Right kidney (tissue), 9 donors: ENCODE data around the gene ZYG11B.
"Not testable (repeated sequence)": the region's sequence is repeated elsewhere in the genome, so short reads cannot be mapped to it uniquely, and the experiment has no call there.

Experiments used
- DNase-seq: peaks from one replicate; pipeline ENCODE4 v3.0.0-alpha.2; 2016
- long read RNA-seq, 8 donors: transcript quantifications; one replicate each; lab custom pipeline, GENCODE V29; 2026

The ZYG11B gene
- long read RNA-seq, donor 1, full-length matches to known transcripts: 3 of 569 reads
- long read RNA-seq, donor 1, partial matches to known transcripts: 522 of 569 reads
- long read RNA-seq, donor 1, other reads (novel, unspliced or antisense): 44 of 569 reads
- long read RNA-seq, donor 2, full-length matches to known transcripts: 1 of 1 reads
- long read RNA-seq, donor 2, partial matches to known transcripts: 0 of 1 reads
- long read RNA-seq, donor 2, other reads (novel, unspliced or antisense): 0 of 1 reads
- long read RNA-seq, donor 3, full-length matches to known transcripts: 3 of 3 reads
- long read RNA-seq, donor 3, partial matches to known transcripts: 0 of 3 reads
- long read RNA-seq, donor 3, other reads (novel, unspliced or antisense): 0 of 3 reads
- long read RNA-seq, donor 4, full-length matches to known transcripts: 1 of 1 reads
- long read RNA-seq, donor 4, partial matches to known transcripts: 0 of 1 reads
- long read RNA-seq, donor 4, other reads (novel, unspliced or antisense): 0 of 1 reads
- long read RNA-seq, donor 5, full-length matches to known transcripts: 7 of 349 reads
- long read RNA-seq, donor 5, partial matches to known transcripts: 342 of 349 reads
- long read RNA-seq, donor 5, other reads (novel, unspliced or antisense): 0 of 349 reads
- long read RNA-seq, donor 6, full-length matches to known transcripts: 9 of 9 reads
- long read RNA-seq, donor 6, partial matches to known transcripts: 0 of 9 reads
- long read RNA-seq, donor 6, other reads (novel, unspliced or antisense): 0 of 9 reads
- long read RNA-seq, donor 7, full-length matches to known transcripts: 7 of 13 reads
- long read RNA-seq, donor 7, partial matches to known transcripts: 0 of 13 reads
- long read RNA-seq, donor 7, other reads (novel, unspliced or antisense): 6 of 13 reads
- long read RNA-seq, donor 8, full-length matches to known transcripts: 4 of 4 reads
- long read RNA-seq, donor 8, partial matches to known transcripts: 0 of 4 reads
- long read RNA-seq, donor 8, other reads (novel, unspliced or antisense): 0 of 4 reads

DNA sequence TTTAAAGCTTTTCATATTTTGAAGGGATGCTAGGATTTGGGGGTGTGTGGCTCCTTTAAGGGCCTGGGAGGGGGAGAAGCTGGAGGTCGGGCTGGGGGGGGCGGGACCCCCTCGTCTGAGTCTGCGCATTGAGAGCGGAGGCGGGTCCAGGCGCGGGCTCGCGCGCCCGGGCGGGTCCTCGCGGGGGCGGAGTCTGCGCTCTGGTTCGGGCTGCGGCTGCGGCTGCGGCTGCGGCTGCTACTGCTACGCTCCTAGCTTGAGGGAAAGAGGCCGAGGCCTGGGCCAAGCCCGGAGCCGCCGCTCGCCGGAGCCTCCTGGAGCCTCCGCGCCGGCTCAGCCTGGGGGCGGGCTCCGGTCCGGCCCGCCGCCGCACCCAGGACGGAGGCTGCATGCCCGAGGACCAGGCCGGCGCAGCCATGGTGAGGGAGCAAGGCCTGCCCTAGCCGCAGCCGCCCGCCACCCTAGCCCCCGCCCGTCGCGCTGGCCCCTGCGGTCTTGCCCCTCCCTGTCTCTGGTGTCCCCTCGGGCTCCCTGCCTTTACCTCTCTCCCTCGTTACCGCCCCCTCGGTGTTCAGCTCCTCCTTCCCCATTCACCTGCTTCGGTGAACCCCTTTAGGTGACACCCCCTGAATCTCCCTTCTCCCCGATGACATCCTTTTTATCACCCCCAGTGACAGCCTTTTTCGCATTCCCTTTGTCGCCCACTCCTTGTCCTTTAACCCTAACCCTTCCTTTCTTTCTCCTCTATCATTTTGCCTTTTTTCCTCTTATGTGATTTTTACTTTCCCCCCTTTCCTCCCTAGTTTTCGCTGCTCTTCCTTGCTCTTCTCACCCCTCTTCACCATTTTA is at the start of gene ZYG11B:
Gene ZYG11B, plus strand, starts transcription at position 189 of the 849 bp plus-strand sequence. Its CDS starts 201 bp downstream, at position 390.
- DNase-seq: peak; percentile 95

DNA sequence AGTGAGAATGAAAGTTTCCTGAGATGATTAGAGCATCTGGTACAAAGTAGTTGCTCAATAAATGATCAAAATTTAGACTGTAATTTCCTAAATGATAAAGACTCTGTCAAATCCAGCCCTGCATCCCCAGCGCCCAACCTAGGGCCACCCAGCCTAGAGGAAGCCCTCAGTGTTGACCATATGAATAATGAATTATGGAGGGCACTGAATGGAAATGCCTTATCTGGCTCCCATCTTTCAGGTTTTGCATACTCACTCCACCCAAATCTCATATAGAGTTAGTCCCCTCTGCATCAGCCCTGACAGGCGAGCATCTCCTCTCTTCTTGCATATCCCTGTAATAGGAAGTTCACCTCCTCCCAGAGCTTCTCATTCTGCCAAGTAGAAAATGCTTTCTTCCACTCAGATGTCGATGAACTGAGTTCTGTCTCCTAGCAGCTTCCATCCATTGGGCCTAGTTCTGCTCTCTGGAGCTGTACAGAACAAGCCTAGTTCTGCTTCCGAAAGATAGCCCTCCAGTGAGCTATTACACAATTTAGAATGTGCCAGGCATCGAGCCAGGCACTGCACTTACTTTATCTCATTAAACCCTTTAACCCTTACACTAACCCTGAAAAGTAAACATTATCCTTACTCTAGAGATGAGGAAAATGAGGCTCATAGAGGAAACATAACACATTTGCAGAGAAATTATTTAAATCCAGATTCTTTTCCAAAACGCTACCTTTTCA is 49.0 kb upstream of the ZYG11B start:
- DNase-seq: no peak

GRCh38 chr1:52679048-52679447 is 47.2 kb upstream of the ZYG11B start:
- no peak for DNase-seq

GRCh38 chr1:52679498-52679897 is 46.8 kb upstream of the ZYG11B start:
- no peak for DNase-seq

GRCh38 chr1:52680353-52680752 is 45.9 kb upstream of the ZYG11B start:
- DNase-seq: no peak

GRCh38 chr1:52681136-52681535 is 45.1 kb upstream of the ZYG11B start:
- DNase-seq: no peak

- no peak for DNase-seq
Observed at GRCh38 chr1:52683367-52683940, 42.8 kb upstream of the ZYG11B start.

DNA sequence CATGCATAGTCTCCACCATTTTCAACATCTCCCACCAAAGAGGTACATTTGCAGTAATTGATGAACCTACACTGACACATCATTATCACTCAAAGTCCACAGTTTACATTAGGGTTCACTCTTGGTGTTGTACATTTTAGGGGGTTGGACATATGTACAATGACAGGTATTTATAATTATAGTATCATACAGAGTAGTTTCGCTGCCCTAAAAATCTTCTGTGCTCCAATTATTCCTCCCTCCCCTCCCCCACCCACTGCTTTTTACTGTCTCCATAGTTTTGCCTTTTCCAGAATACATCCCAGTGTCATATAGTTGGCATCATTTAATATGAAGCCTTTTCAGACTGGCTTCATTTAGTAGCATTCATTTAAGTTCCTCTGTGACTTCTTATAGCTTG is 41.7 kb upstream of the ZYG11B start:
- no peak for DNase-seq

DNA sequence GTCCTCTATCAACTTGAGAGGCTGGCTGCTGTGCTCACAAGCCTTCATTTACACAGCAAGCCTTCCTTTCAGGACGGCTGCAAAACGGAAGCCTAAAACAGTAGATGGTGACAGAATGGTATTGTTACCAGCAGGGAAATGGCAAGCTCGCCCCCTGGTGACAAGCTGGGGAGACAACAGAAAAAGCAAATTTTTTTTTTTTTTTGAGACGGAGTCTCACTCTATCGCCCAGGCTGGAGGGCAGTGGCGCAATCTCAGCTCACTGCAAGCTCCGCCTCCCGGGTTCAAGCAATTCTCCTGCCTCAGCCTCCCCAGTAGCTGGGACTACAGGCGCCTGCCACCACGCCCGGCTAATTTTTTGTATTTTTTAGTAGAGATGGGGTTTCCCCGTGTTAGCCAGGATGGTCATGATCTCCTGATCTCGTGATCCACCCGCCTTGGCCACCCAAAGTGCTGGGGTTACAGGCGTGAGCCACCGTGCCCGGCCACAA is 39.9 kb upstream of the ZYG11B start:
- DNase-seq: not testable (repeated sequence)

DNA sequence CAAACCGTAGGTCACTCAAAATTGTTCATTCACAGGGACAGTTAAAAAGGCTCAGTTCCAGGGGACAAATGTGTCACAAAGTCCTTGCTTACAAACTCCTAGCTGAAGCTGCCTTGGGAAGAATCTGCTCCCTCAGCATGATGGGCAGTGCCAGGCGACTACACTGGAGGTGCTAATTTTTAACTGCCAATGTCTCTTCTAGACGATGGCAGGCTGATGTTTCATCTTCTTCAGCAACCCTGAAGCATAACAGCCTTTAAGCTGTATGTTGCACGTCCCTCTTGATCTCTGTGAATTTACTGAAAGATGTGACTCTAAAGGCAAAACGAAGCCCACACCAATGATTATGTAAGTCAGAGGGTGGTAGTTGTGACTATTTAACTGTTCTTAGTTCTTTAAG is 39.4 kb upstream of the ZYG11B start:
- no peak for DNase-seq

DNA sequence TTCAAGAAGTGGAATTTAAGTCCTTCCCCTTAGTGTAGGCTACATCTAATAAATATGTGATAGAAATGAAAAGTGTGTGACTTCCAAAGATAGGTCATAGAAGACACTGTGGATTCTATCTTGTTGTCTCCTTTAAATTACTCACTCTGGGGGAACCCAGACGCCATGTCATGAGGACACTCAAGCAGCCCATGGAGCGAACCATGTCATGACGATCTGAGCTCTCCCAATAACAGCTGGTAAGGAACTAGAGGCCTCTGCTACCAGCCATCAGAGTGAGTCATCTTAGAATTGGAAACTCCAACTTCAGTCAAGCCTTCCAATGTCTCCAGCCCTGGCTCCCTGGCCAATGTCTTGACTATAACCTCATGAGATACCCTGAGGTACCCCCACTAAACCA is 34.4 kb upstream of the ZYG11B start:
- no peak for DNase-seq

- DNase-seq: no peak
Observed at GRCh38 chr1:52692697-52693096, 33.6 kb upstream of the ZYG11B start.

DNA sequence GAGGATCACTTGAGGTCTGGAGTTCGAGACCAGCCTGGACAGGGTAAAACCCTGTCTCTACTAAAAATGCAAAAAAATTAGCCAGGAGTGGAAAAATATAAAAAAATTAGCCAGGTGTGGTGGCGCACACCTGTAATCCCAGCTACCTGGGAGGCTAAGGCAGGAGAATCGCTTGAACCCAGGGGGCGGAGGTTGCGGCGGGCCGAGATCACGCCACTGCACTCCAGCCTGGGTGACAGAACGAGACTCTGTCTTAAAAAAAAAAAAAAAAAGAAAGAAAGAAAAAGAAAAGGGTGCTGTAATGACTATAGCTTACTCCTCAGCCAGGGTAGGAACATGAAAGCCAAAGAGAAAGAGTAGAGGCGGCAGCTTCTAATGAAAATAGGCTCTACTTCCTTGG is 32.9 kb upstream of the ZYG11B start:
- not testable (repeated sequence) for DNase-seq

DNA sequence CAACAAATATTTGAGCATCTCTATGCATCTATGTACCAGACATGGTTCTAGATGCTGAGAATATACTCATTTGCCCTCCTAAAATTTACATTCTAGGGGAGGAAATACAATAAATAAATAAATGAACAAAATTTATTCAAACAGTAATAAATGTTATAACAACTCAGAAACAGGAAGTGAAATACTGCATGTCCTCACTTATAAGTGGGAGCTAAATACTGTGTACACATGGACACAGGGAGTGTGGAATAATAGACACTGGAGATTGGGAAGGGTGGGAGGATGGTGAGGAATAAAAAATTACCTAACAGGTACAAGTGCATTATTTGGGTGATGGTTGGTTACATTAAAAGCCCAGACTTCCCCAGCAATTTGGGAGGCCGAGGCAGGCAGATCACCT is 32.4 kb upstream of the ZYG11B start:
- no peak for DNase-seq

GRCh38 chr1:52695627-52696026 is 30.6 kb upstream of the ZYG11B start:
- no peak for DNase-seq

DNA sequence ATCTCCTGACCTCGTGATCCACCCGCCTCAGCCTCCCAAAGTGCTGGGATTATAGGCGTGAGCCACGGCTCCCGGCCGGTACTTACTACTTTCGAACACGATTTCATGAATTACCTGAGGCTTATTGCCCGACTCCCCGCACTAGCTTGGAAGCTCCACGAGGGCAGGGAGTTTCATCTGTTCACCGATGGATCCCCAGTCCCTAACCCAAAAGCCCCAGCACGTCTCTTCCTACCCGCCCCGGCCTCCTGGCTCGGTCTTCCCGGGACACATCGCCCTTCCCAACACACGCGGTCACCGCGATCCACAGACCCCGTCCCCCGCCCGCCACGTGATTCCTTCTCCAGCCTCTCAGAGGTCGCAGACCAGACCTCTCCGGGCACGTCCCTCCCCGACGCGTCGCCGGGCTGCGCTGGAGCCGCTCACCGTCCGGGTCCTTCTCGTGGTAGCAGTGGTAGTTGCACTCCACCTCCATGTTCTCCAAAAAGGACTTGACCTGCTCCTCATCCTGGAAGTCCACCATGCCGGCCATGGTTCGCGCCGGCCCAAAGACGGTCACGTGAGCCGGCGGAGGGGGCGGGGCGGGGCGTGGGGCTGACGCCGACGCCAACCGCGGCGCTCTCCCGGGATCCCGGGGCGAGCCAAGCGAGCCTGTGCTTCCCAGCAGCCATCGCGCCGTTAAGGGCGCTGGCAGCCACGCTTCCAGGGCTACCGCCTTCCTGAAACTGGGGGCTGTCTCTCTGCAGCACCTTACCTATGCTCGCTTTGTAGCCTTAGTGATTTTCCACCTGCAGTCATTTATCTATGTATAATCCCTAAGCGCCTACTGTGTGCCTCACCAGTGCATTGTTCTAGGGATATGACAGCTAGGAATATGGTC is 28.2 kb upstream of the ZYG11B start, which contains the start of gene COA7:
Gene COA7, minus strand, starts transcription at position 553 of the 880 bp plus-strand sequence. Its CDS starts 21 bp downstream, at position 532.
- DNase-seq: peak; percentile 96

GRCh38 chr1:52702886-52703787 is 23.1 kb upstream of the ZYG11B start:
- peak; percentile 94 for DNase-seq

DNA sequence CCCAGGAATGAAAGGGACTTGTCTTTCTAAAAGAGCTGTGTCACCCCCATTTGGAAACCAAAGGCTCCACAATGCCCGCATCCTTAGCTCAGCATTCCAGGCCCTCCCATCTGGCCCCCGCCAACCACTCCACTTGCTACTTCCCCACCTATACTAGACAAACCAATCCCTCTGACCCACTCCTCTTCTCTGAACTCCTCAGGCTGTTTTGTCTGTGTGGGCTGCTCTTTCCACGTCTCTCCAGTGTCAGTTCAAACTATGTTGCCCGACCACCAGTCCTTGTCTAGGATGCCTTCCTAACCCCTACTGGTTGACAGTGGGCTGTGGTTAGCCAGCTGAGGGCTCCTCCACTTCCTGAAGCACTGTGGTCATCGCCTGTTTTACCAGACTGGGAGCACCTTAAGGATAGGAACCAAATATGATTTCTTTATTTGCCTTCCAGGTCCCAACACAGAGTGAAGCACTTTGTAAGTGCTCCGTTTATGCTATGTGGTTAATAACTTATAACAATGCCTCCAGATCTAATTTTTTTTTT is 20.1 kb upstream of the ZYG11B start:
- DNase-seq: no peak
